ENCODE results near the gene CLDN22.

- TF ChIP-seq CTCF (IDR thresholded peaks at IDR 0.05): no peak
- TF ChIP-seq EZH2 (IDR thresholded peaks at IDR 0.05; ENCODE audit: borderline replicate concordance, insufficient read depth, low read depth, low read length, poor library complexity, severe bottlenecking): no peak
Observed at GRCh38 chr4:183284258-183284785, 35.8 kb downstream of the CLDN22 start.

All from B cell (primary cell).